HG02981 (cell line): ENCODE results near the gene PNP.
"Not testable (repeated sequence)": the region's sequence is repeated elsewhere in the genome, so short reads cannot be mapped to it uniquely, and the experiment has no call there.

Experiments used
- ATAC-seq: cut with Tn5 transposase; IDR thresholded peaks from one replicate; pipeline ENCODE4 v1.9.1; 2021; ENCODE audit warnings: mild to moderate bottlenecking, moderate library complexity; ENCODE audit not compliant: unreplicated experiment

PNP gene

GRCh38 chr14:20489093-20489994 lies 20.1 kb downstream of the PNP start:
- ATAC-seq, result peak; percentile 48

- ATAC-seq, result no peak
These were observed 21.4 kb downstream of the PNP start for GRCh38 chr14:20490563-20490962.

GRCh38 chr14:20492486-20492885 lies 23.3 kb downstream of the PNP start:
- no peak for ATAC-seq

- ATAC-seq, result no peak
These were observed 24.4 kb downstream of the PNP start for GRCh38 chr14:20493634-20494033.

GRCh38 chr14:20494935-20495766 lies 25.9 kb downstream of the PNP start:
- ATAC-seq, result no peak

- no peak for ATAC-seq
These were observed 29.4 kb downstream of the PNP start for GRCh38 chr14:20498622-20499021.

GRCh38 chr14:20499108-20499507 lies 29.9 kb downstream of the PNP start:
- no peak for ATAC-seq

- no peak for ATAC-seq
These were observed 30.7 kb downstream of the PNP start for GRCh38 chr14:20499881-20500280.

GRCh38 chr14:20501346-20501745 lies 32.1 kb downstream of the PNP start:
- ATAC-seq, result no peak

GRCh38 chr14:20503898-20504297 lies 34.7 kb downstream of the PNP start:
- ATAC-seq, result no peak

- not testable (repeated sequence) for ATAC-seq
These were observed 37.1 kb downstream of the PNP start for GRCh38 chr14:20506276-20506675.

- ATAC-seq, result not testable (repeated sequence)
These were observed 37.5 kb downstream of the PNP start for GRCh38 chr14:20506752-20507151.

GRCh38 chr14:20507537-20507936 lies 38.3 kb downstream of the PNP start:
- ATAC-seq, result not testable (repeated sequence)

- no peak for ATAC-seq
These were observed 39.2 kb downstream of the PNP start for GRCh38 chr14:20508367-20508766.

- ATAC-seq, result no peak
These were observed 43.1 kb downstream of the PNP start for GRCh38 chr14:20512177-20512905.

- ATAC-seq, result no peak
These were observed 46.6 kb downstream of the PNP start for GRCh38 chr14:20515846-20516245.

GRCh38 chr14:20516921-20517320 lies 47.7 kb downstream of the PNP start:
- ATAC-seq, result no peak

GRCh38 chr14:20522332-20522731 lies 53.1 kb downstream of the PNP start:
- no peak for ATAC-seq

GRCh38 chr14:20524027-20524426 lies 54.8 kb downstream of the PNP start:
- ATAC-seq, result no peak
